ENCODE measurements around the gene GSPT1. TPM values are rescaled to one million over a fixed set of nuclear protein-coding genes. Genes with fewer than 3 reads are reported as not detected.

The GSPT1 gene
- total RNA-seq, 6 experiments from 2014 or later, result 47.9 to 75.9 (median 50.6) TPM

GRCh38 chr16:11886881-11887280, 28.9 kb downstream of the GSPT1 start:
- Histone ChIP-seq H3K4me1 (no peaks in the 10 kb centered on the region), H3K36me3 (peaks cover 7 to 79% (median 34%) of the 10 kb centered on the region in 4 donors), H3K27me3 (no peaks in the 10 kb centered on the region), H3K9me3 (no peaks in the 10 kb centered on the region), H3K4me3 (no peak overlapping the region), H3K27ac (no peak overlapping the region)
- ATAC-seq (no peak), DNase-seq (no peak)
- no peak for TF ChIP-seq POLR2A (IDR thresholded peaks at IDR 0.05)
- no peak for TF ChIP-seq CTCF (IDR thresholded peaks at IDR 0.05)
- 97% methylated on average over 6 of the region's 6 CpGs for WGBS (ENCODE audit: insufficient coverage, low coverage, low lambda C conversion rate, missing lambda C conversion rate)
- intact Hi-C loops (cut with DNase I), result no loop called here

- WGBS (ENCODE audit: insufficient coverage, low coverage, low lambda C conversion rate, missing lambda C conversion rate), result 94% methylated on average over 5 of the region's 5 CpGs
- no peak for DNase-seq
- no peak overlapping the region for H3K27ac ChIP-seq
- intact Hi-C loops (cut with DNase I), result no loop called here
- H3K36me3 ChIP-seq, result peaks cover 4 to 92% (median 30%) of the 10 kb centered on the region in 4 donors
- H3K4me1 ChIP-seq, result no peaks in the 10 kb centered on the region
- H3K4me3 ChIP-seq, result no peak overlapping the region
- no peak for TF ChIP-seq POLR2A (IDR thresholded peaks at IDR 0.05)
- TF ChIP-seq CTCF (IDR thresholded peaks at IDR 0.05), result no peak
- no peak for ATAC-seq
- H3K27me3 ChIP-seq, result no peaks in the 10 kb centered on the region
- H3K9me3 ChIP-seq, result no peaks in the 10 kb centered on the region
Measured at GRCh38 chr16:11884035-11884434, 31.7 kb downstream of the GSPT1 start.

GRCh38 chr16:11880007-11880406, 35.7 kb downstream of the GSPT1 start:
- WGBS (ENCODE audit: insufficient coverage, low coverage, low lambda C conversion rate, missing lambda C conversion rate), result 86% methylated on average over 5 of the region's 5 CpGs
- Histone ChIP-seq H3K9me3 (no peaks in the 10 kb centered on the region), H3K27ac (no peak overlapping the region), H3K36me3 (peaks cover 0 to 81% (median 19%) of the 10 kb centered on the region in 4 donors), H3K27me3 (no peaks in the 10 kb centered on the region), H3K4me3 (no peak overlapping the region), H3K4me1 (no peaks in the 10 kb centered on the region)
- ATAC-seq (no peak), DNase-seq (no peak)
- intact Hi-C loops (cut with DNase I), result no loop called here
- no peak for TF ChIP-seq CTCF (IDR thresholded peaks at IDR 0.05)
- no peak for TF ChIP-seq POLR2A (IDR thresholded peaks at IDR 0.05)

- Histone ChIP-seq H3K4me3 (no peak overlapping the region), H3K36me3 (peaks cover 0 to 73% (median 17%) of the 10 kb centered on the region in 4 donors), H3K9me3 (no peaks in the 10 kb centered on the region), H3K27ac (no peak overlapping the region), H3K27me3 (no peaks in the 10 kb centered on the region), H3K4me1 (no peaks in the 10 kb centered on the region)
- ATAC-seq, result no peak
- intact Hi-C loops (cut with DNase I), result no loop called here
- no peak for DNase-seq
- WGBS (ENCODE audit: insufficient coverage, low coverage, low lambda C conversion rate, missing lambda C conversion rate), result 54% methylated on average over 5 of the region's 5 CpGs
- TF ChIP-seq POLR2A (IDR thresholded peaks at IDR 0.05) (no peak), CTCF (IDR thresholded peaks at IDR 0.05) (no peak)
Measured at GRCh38 chr16:11877374-11877773, 38.4 kb downstream of the GSPT1 start.

- DNase-seq, result no peak
- peaks cover 0 to 65% (median 13%) of the 10 kb centered on the region in 4 donors for H3K36me3 ChIP-seq
Measured at GRCh38 chr16:11876306-11876705, 39.5 kb downstream of the GSPT1 start.

More at GRCh38 chr16:11876306-11876705, 39.5 kb downstream of the GSPT1 start:
- Histone ChIP-seq H3K4me3 (no peak overlapping the region), H3K4me1 (peaks cover 0 to 1% (median 0%) of the 10 kb centered on the region in 4 donors), H3K9me3 (no peaks in the 10 kb centered on the region), H3K27me3 (no peaks in the 10 kb centered on the region), H3K27ac (no peak overlapping the region)
- intact Hi-C loops (cut with DNase I), result no loop called here
- WGBS (ENCODE audit: insufficient coverage, low coverage, low lambda C conversion rate, missing lambda C conversion rate), result 73% methylated on average over 6 of the region's 12 CpGs
- TF ChIP-seq POLR2A (IDR thresholded peaks at IDR 0.05) (no peak), CTCF (IDR thresholded peaks at IDR 0.05) (no peak)
- no peak for ATAC-seq
